ENCODE measurements around the gene SNRPF.

DNA sequence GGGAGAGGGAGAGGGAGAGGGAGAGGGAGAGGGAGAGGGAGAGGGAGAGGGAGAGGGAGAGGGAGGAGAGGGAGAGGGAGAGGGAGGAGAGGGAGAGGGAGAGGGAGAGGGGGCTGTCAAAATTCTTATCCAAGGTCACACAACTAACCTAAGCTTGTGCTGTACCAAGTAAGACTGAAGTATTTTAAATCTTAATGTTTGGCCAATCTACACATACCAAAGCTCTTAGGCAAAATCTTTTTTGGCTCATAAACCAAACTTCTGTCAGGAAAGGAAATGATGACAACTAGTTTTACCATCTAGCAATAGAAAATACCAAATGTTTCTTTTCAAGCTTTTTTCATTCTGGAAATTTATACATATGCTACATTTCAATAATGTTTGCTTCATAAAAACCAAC is 49.8 kb downstream of the SNRPF start:
- TF ChIP-seq POLR2A (IDR thresholded peaks at IDR 0.05), result no peak
- TF ChIP-seq, protein P1, sequence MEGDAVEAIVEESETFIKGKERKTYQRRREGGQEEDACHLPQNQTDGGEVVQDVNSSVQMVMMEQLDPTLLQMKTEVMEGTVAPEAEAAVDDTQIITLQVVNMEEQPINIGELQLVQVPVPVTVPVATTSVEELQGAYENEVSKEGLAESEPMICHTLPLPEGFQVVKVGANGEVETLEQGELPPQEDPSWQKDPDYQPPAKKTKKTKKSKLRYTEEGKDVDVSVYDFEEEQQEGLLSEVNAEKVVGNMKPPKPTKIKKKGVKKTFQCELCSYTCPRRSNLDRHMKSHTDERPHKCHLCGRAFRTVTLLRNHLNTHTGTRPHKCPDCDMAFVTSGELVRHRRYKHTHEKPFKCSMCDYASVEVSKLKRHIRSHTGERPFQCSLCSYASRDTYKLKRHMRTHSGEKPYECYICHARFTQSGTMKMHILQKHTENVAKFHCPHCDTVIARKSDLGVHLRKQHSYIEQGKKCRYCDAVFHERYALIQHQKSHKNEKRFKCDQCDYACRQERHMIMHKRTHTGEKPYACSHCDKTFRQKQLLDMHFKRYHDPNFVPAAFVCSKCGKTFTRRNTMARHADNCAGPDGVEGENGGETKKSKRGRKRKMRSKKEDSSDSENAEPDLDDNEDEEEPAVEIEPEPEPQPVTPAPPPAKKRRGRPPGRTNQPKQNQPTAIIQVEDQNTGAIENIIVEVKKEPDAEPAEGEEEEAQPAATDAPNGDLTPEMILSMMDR (IDR thresholded peaks at IDR 0.05), result no peak

Data from right lobe of liver (tissue), 4 donors.